Measurements from ENCODE around the gene TMPRSS13. TPM values are rescaled to one million over a fixed set of nuclear protein-coding genes. Genes with fewer than 3 reads are reported as not detected.

Gene TMPRSS13
- polyA plus RNA-seq, 3 donors: 0.50 to 0.92 (median 0.71) TPM

DNA sequence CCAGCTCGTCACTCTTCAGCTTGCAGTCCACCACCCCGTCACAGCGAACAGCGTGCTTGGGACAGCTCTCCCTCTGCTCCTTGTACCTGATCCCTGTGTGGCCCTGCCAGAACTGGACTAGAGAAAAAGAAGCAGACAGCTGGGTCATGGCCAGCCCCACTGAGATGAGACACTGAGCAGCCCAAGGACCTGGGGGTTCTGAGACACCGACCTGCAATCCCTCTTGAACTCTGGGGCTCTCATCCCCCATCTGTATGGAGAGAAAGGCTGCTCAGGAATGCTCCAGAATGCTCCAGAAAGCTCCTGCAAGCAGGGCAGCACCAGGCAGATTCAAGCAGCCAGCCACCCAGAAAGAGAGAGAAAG, 14.8 kb downstream of the TMPRSS13 start:
- no peak for DNase-seq

DNA sequence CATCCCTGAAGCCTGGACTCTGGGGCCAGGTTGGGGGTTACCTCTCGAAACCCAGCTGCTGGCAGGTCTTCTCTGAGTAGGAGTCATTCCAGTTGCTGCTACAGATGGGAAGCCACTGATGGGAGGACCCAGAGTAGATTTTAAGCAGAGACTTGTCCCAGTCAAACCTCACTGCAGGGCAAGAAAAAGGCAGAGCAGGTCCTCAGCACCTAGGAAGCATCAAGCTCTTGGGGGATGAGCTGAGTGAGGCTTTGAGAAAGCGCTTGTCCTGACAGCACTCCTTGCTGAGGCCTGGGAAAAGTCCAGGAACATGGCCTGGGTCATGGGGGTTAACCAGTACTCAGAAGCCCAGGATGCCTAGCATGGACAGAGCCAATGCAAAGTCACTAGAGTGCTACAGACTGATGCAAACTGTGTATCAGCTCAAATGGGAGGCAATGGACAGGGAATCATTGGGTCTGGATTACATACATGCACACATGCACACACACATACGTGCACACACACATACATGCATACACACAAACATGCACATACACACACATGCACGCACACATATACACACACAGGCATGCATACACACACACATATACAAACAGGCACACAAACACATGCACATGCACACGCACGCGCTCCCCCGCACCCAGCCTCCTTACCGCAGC, 15.3 kb downstream of the TMPRSS13 start:
- no peak for DNase-seq

DNA sequence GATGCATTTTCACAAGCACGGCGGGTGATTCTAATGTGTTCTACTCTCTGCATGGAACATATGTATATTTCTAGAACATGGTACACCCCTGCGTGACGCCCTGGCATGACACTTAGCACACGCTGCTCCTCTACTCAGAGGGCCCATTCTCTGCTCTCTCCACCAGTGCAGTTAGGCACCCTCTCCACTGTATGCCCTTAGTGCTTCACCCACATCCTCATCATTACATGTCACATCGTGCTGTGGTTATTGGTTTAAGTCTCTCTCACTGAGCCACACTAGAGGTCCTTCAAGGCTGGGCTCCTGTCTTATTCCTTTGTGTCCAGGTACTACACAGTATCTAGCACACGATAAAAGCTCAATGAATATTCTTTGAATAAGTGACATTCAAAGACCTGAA, 16.7 kb downstream of the TMPRSS13 start:
- DNase-seq: no peak

DNA sequence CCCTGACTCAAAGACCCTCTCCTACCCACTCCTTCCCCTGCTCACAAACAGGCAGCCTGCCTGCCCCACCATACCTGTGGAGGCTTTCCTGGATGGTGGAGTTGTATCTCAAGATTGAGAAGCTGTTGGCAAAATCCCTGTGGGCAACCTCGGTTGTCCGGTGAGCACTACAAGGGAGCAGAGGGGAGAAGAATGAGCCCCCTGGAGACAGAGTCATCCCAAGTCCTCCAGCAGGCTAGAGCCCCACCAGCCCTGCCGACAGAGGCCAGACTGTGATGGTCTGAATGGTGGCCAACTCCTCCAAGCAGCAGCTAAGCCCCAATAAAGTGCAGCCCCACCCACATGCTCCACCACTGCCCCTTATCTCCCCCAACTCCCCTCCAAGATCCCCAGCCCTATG, 17.5 kb downstream of the TMPRSS13 start:
- DNase-seq: no peak

DNA sequence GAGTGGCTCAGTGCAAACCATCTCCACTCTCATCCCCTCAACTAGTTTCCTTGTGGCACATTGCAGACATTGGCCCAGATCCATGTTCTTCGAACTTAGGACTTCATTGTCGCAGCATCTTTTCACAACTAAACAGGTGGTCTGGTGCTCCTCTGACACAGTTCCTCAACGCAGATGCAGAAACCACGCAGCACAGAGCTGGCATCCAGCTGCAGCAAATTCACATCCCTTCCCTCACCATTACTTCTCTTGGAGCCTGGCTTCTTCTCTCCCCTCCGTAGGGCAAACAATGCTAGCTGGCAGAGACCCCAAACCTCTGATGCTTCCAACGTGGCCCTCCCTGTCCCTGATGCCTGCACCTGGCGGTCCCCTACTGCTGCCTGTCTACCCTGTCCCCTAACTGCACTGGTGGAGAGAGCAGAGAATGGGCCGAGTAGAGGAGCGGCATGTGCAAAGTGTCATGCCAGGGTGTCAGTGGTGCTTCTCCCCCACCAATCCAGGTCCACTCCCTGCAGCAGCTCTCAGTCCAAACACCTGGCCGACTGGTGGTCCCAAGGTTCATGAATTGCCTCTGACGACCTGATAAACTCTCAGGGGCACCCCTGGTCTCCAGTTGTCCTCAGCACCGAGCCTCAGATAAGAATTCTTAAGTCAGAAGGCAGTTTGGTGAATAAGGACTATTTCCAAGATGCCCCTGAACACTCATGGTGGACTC, 18.1 kb downstream of the TMPRSS13 start:
- no peak for DNase-seq

DNA sequence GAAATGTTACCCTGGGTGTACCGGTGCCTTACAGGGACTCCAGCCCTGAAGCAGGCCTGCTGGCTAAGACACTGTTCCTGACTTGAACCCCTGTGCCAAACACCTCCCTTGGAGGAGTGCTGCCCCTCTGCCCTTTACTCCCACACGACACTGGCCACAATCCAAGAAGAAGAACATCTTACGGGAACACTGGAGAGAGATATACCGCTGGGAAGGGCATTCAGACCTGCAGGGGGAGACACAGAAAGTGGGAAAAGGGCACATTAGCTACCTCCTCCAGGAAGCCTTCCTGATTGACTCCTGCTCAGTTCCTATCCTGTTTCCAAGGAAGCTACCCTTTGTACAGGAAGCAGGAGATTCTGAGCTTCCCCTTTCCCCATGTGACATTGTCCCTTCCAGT, 18.7 kb downstream of the TMPRSS13 start:
- DNase-seq: no peak

DNA sequence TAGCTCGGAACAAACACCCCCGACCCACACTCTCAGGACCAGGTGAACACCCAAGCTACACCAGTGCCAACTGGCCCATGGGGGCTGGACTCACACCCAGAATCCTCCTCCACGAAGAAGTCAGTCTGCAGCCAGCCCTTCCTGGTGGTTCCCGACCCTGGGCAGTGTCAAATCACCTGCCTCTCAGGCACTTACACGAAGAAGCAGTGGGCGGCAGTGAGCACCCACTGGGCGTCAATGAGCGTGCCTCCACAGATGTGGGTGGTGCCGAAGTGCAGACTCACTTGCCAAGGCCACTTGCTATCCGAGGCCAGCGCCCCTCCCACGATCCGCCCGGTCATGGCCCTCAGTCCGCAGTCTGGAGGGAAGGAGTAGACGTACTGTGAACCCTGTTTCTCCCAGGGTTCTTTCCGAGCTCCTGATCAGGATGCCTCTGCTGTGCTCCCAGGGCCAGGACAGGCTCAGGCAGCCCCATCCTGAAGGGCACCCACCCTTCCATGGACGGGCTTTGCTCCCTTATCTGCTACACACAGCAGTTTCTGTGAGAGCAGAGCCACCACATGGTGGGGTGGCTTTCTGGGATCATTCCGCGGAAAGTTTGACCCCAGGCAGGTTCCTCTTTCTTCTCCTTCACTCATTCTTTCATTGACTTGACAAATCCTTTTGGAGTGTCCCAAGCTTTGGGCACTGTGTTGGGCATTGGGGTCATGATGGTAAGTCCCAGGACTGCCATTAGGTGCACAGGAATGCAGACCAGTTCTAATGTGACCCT, 19.4 kb downstream of the TMPRSS13 start:
- DNase-seq: no peak

DNA sequence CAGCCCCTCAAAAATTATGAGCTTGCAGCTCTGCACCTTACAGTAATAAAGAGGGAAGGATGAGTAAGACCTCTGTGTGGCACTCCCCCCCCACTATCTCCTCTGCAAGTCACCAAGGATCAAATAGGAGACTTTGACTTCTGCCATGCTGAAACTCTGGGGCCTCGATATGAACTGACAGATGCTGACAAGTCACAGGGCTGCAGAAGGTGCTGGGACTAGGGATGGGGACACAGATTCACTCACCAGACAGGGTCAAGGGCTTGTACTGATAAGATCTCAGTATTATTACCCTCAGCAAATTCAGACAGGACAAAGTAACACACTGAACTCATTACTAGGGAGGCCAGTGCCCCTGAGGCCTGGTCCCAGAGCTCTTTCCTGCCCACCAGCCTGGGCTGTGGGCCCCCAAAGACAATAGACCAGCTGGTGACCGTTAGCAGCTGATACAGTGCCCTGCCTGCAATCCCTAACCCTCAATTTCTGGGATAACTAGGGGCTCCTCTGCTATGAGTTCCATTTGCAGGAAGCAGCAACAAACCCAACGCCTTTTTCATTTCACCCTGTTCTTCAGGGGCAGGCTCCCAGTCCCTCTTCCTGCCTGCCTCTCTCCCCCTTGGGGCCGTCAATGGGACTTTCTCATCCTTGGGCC, 20.1 kb downstream of the TMPRSS13 start:
- DNase-seq: no peak

DNA sequence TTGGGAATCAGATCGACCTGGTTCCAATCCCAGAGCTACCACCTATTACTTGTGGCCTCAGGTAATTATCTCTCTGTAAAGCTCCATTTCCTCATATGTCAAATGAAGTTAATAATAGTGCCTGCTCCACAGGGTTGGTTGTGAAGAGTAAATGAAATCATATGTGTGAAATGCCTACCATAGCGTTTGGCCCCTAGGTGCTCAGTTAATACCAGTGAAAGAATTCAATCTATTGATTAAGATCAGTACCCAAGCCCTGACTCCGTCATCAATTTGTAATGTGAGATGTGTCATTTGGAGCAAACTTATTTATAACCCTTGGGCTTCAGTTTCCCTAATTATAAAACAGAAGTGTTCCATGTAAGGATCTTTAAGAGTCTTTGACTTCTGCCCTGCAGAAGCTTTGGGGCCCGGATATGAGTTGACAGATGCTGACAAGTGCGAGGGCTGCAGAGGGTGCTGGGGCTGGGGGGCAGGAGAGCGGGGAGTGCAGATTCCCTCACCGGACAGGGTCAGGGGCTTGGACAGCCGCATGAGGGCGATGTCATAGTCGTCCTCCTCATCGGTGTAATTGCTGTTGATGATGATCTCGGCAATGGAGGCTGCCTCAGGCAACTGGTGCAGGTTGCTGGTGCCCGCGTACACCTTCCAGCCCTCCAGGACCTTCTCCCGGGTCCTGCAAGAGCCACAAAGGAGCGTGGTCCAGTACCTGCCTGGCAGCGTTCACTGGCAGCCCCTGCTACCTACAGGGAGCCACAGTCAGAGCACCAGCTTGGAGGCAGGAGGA, 20.9 kb downstream of the TMPRSS13 start:
- no peak for DNase-seq

DNA sequence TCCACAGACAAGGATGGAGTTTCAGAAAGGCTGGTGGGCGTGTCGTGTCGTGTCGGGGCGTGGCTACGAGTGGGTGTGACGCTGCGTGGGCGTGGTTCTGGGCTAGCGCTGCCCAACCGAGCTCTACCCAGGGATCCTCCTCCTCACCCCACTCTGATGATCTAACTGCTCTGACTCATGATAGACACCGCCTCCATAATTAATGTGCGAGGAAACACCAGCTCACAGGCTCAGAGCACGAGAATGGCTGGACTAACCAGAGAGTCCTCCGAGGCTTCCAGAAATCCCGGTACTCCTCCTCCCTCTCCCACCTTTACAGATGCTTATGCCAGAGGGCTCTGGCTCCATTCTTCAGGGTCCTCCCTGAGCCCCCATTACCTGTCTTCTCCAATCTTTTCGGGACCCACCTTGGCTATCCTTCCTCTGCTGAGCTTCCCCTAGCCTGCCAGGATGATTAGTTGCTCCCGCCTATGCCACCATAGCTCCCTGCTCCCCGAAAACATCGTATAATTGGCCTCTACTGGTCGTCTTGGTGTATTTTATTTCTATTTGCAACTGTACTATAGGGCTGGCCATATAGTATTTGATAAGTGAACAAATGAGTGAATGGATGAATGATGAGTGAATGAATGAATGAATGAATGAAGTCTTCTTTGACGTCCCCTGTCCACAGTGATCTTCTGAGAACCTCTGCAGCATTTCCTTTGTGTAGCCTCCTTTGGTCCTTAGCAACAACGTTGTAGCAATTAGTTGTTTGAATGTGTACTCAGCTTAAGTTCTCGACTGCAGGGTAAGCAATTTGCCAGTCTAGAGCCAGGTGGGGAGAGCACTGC, 21.7 kb downstream of the TMPRSS13 start:
- peak; percentile 81 for DNase-seq

DNA sequence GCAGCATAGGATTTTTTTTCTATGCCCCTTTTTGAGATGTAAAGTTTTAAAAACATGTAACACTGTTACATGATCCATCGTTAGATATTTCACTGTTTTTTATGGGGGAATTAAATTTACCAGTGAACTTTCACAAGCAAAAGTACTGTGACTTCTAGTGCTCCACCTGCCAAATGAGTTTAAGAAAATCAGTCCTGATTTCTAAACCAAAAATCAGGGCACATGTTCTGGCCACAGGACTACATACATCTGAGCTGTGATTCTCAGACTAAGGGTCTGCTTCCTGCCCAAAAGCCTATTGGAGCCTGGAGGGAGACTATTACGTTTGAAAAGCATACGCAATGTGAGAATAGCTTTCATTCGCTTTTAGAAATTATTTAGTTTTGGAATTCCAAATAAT, 22.5 kb downstream of the TMPRSS13 start:
- no peak for DNase-seq

DNA sequence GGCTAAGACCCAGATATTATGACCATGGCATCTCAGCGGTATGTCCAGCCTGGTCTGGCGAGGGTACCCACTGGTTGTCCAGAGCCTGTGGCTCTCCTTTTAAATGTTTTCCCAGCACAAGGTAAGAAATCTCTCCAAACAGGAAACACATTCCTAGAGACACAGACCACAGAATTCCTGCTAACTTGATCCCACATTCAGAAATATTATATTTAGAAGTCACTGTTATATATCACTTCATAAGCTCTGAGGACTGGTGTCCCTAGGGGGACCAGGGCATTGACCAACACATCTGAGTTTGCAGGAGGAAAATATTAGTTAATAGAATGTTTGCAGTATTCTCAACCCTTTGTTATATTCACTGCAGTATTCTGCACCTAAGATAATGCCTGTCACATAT, 23.1 kb downstream of the TMPRSS13 start:
- no peak for DNase-seq

DNA sequence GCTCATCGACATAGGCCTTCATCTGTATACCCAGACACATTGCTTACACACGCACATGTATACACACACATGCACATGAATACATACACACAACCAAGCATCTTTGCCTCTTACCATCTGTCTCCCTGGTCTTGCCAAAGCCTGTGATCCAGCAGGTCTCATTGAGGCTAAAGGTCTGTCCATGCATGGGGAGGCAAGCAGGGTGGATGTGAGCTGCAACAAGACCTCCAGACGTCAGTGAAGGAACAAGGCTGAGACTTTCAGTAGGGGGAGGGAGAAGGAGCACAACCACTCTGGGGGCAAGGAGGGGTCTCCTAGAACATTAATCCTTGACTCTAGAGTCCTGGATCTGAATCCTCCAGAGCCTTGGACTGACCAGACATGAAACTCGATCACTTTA, 23.7 kb downstream of the TMPRSS13 start:
- no peak for DNase-seq

DNA sequence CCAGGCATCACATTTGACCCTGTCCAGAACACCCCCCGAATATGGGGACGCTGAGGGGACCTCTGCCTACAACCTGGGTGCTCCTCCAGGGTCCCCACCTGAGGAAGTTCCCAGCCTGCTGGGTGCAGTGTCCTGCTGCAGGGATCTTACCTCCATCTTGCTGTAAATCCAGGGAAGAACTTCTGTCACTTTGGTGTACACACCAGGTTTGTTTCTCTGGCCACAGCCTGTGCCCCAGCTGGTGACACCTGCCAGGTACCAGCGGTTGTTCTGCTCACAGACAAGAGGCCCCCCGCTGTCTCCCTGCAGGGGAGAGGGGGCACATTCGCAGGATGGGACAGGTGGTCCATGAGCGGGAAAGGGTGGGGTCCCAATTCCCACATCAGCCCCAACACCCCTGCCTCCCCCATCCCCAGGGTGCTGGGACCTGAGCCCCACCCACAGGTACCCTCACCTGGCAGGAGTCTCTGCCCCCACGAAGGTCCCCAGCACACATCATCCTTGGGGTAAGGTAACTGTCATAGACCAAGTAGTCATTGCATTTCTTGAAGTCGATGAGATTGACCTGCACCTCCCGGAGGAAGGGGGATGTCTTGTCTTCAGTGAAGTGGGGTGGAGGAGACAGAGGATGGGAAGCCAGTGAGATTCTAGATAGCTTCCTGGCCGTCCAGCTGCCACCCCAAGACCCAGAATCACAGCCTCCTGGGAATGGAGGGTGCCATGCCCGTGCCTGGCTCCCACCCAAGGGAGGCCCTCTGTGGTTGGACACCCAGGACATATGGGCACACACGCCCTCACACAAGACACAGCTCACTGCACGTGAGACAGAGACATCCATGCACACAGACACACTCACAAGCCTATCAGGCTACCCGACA, 25.5 kb downstream of the TMPRSS13 start:
- no peak for DNase-seq

DNA sequence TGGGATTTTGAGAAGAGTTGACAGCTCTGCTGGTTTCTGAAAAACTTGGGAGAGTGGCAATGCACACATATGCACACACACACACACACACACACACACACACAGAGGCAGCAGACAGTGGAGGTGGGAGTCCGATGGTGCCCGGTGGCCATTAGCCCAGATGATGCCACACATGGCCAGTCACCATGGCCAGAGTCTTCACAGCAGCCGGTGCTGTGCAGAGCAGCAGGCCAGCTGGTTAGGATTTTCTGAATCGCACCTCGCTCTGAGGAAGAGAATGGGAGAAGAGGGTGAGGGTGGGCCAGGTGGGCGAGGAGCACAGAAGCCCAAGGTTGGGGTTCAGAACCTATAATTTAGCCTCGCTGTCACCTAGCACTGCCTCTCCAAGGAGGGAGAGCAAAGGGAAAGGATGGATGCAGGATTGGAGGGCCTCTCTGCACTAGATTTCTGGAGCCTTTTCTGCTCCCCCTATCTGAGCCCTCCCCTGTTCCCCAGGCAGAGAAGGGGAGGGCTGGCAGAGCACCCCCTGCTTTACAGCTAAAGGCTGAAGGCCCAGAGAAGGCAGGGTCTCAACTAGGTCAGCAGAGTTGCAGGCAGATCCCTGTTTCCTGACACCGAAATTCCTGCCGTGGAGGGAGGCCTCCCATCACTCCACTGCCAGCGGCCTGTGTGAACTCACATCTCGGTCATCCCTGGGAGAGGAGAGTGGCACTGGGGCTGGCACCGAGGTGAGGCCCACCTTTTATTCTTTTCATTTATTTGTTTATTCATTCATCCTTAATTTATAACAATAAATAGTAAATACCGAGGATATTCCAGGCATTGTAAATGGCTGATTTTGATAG, 27.0 kb downstream of the TMPRSS13 start:
- DNase-seq: no peak

DNA sequence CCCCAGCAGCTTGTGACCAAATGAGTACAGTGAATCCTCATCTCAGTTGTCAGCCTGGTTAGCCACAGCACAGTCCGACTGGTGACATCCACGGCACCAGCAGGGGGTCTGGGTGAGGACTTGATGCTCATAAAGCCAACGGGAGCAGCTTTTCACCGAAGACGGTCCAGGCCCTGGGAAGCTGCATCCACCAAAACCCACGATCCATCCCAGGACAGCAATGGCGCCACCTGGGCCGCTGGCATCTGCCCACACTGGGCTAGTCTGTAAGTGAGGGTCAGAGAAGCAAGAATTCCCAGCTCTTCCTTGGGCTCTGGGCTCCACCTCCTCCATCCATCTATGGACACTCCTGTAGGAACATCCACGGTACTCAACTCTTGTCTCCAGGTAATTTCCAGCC, 27.6 kb downstream of the TMPRSS13 start:
- no peak for DNase-seq

DNA sequence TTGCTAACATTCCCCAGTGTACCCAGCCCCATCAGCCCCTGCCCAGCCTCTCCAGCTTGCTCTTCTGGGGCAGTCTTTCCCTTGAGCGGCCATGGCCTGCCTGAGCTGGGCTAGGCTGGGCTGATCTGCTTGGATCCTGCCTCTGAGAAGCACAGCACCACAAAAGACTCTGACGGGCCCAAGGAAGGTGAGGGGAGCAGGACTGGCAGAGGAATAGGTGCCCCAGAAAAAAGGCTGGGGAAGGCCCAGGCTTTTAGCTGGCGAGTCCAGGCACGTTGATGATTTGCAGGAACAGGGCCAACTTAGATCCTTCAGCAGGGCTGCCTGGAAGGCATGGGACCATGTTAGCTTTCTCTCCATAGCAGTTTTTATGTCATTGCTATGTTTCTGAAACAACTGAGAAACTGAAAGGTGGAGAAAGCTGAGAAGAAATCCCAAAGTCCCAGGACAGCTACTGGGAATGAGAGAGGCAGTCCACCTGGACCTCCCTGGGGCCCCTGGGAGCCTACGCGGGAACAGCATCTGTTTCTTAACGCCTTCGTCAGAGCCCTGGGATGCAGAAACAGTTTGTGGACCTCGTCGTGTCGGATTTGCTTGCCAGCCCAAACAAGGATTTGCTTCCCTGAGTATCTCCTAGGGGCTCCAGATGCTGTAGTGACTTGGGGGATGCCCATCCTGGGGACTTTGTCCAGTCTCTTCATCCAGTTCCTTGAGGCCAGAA, 28.3 kb downstream of the TMPRSS13 start:
- no peak for DNase-seq

DNA sequence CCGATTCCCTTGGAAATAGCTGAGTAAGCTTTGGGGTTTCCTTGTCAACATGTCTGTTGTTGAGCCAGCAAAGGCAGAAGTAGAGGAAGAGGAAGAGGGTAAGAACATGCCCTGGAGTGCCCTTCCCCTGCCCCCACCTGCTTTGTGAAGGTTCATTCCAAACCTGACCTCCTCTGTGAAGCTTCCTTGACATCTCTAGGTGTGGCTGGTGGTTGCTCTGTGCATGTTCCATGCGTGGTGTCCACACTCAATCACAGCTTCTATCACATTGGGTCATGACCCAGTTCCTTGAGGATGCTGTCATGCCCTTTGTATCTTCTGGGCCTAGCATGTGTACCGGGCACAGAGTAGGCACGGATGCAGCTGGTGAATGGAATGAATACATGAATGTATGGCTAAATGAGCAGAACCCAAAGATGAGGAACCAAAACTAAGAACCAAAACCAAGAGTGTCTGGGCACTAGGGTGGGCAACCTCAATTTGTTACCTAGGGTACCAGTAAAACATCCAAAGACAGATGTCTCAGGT, 29.0 kb downstream of the TMPRSS13 start:
- no peak for DNase-seq

Measured in renal pelvis (tissue), 4 donors.